HepG2 (cell line): ENCODE results near the gene ATP11A.

Experiments
- ARNT ChIP-seq: fragments of 450-650 bp; IDR thresholded peaks from 2 replicates; pipeline ENCODE4 v1.6.1; 2017
- EEA1 ChIP-seq: sonication (generic); formaldehyde crosslinking; IDR thresholded peaks from 2 replicates; pipeline ENCODE4 v1.5.1; 2020; ENCODE audit warnings: mild to moderate bottlenecking, missing genetic modification reagents, borderline replicate concordance
- HOXA7 ChIP-seq: sonication (generic); formaldehyde crosslinking; IDR thresholded peaks from 2 replicates; pipeline ENCODE4 v1.8.1; 2022; ENCODE audit warnings: mild to moderate bottlenecking, missing genetic modification reagents, moderate library complexity
- TF ChIP-seq, protein P1 (sequence below): sonication (generic); formaldehyde crosslinking; IDR thresholded peaks from 2 replicates; pipeline ENCODE4 v1.4.0; 2020; ENCODE audit warnings: missing genetic modification reagents
- TF ChIP-seq, protein P2 (sequence below): sonication (generic); formaldehyde crosslinking; IDR thresholded peaks from 2 replicates; pipeline ENCODE4 v1.4.0; 2020; ENCODE audit warnings: low read depth, mild to moderate bottlenecking, missing genetic modification reagents

DNA sequence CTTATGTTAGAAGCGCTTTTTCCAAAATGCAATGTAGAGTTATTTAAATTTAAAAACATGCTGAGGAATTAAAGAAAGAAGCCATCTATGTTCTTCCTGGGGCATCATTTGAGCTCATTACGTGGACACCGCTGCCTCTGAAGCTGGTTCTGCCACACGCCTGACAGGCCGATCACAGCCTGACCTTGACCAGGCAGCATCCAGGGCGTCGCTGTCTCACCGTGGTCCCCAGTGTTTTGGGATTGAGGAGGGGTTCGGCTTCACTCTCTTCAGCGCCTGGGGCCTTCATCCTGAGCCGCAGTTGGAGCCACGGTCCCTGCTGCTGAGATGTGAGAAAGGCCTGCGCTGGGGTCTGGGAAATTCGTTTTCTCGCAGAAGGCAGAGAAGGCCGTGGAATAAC, 64.0 kb downstream of the ATP11A start:
- TF ChIP-seq, protein P1, sequence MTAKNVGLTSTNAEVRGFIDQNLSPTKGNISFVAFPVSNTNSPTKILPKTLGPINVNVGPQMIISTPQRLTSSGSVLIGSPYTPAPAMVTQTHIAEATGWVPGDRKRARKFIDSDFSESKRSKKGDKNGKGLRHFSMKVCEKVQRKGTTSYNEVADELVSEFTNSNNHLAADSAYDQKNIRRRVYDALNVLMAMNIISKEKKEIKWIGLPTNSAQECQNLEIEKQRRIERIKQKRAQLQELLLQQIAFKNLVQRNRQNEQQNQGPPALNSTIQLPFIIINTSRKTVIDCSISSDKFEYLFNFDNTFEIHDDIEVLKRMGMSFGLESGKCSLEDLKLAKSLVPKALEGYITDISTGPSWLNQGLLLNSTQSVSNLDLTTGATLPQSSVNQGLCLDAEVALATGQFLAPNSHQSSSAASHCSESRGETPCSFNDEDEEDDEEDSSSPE (CRISPR knock-in tag), result no peak
- TF ChIP-seq HOXA7 (CRISPR knock-in tag), result no peak
- TF ChIP-seq, protein P2, sequence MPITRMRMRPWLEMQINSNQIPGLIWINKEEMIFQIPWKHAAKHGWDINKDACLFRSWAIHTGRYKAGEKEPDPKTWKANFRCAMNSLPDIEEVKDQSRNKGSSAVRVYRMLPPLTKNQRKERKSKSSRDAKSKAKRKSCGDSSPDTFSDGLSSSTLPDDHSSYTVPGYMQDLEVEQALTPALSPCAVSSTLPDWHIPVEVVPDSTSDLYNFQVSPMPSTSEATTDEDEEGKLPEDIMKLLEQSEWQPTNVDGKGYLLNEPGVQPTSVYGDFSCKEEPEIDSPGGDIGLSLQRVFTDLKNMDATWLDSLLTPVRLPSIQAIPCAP (CRISPR knock-in tag), result no peak
- no peak for TF ChIP-seq ARNT
- no peak for TF ChIP-seq EEA1 (CRISPR knock-in tag)
